ENCODE measurements around the gene PLEKHM3.
A peak's percentile ranks its signal among the peaks of the same experiment; 100 is the strongest.

Gene PLEKHM3

GRCh38 chr2:207891086-207891844 is 134.1 kb downstream of the PLEKHM3 start:
- no peak for DNase-seq (ENCODE audit: low read depth)

GRCh38 chr2:207887500-207887899 is 137.8 kb downstream of the PLEKHM3 start:
- no peak for DNase-seq (ENCODE audit: low read depth)

GRCh38 chr2:207885010-207885409 is 140.3 kb downstream of the PLEKHM3 start:
- DNase-seq (ENCODE audit: low read depth), result no peak

- no peak for DNase-seq (ENCODE audit: low read depth)
These were observed 141.2 kb downstream of the PLEKHM3 start for GRCh38 chr2:207884127-207884526.

- DNase-seq (ENCODE audit: low read depth), result no peak
These were observed 142.1 kb downstream of the PLEKHM3 start for GRCh38 chr2:207883002-207883780.

- peak; percentile 55 for DNase-seq (ENCODE audit: low read depth)
These were observed 143.4 kb downstream of the PLEKHM3 start for GRCh38 chr2:207881902-207882301.

- DNase-seq (ENCODE audit: low read depth), result peak; percentile 92
These were observed 145.8 kb downstream of the PLEKHM3 start for GRCh38 chr2:207879536-207879935.

- no peak for DNase-seq (ENCODE audit: low read depth)
These were observed 148.3 kb downstream of the PLEKHM3 start for GRCh38 chr2:207876842-207877535.

GRCh38 chr2:207875473-207876212 is 149.7 kb downstream of the PLEKHM3 start:
- no peak for DNase-seq (ENCODE audit: low read depth)

- no peak for DNase-seq (ENCODE audit: low read depth)
These were observed 151.5 kb downstream of the PLEKHM3 start for GRCh38 chr2:207873794-207874193.

GRCh38 chr2:207871911-207872310 is 153.4 kb downstream of the PLEKHM3 start:
- DNase-seq (ENCODE audit: low read depth), result no peak

- no peak for DNase-seq (ENCODE audit: low read depth)
These were observed 153.8 kb downstream of the PLEKHM3 start for GRCh38 chr2:207871506-207871905.

- DNase-seq (ENCODE audit: low read depth), result no peak
These were observed 154.5 kb downstream of the PLEKHM3 start for GRCh38 chr2:207870814-207871213.

- peak; percentile 85 for DNase-seq (ENCODE audit: low read depth)
These were observed 155.2 kb downstream of the PLEKHM3 start for GRCh38 chr2:207869784-207870778.

GRCh38 chr2:207868855-207869596 is 156.3 kb downstream of the PLEKHM3 start:
- DNase-seq (ENCODE audit: low read depth), result no peak

- no peak for DNase-seq (ENCODE audit: low read depth)
These were observed 157.4 kb downstream of the PLEKHM3 start for GRCh38 chr2:207867905-207868304.

- DNase-seq (ENCODE audit: low read depth), result peak; percentile 43
These were observed 158.3 kb downstream of the PLEKHM3 start for GRCh38 chr2:207867056-207867455.

GRCh38 chr2:207865210-207865609 is 160.1 kb downstream of the PLEKHM3 start:
- DNase-seq (ENCODE audit: low read depth), result no peak

- DNase-seq (ENCODE audit: low read depth), result no peak
These were observed 162.0 kb downstream of the PLEKHM3 start for GRCh38 chr2:207863345-207863744.

- no peak for DNase-seq (ENCODE audit: low read depth)
These were observed 163.5 kb downstream of the PLEKHM3 start for GRCh38 chr2:207861789-207862188.

All from EH (cell line).